GM12891 (cell line): ENCODE data around the gene ZNF792.

Experiments
- PAX5 ChIP-seq: IDR thresholded peaks from 2 replicates; pipeline ENCODE4 v1.6.1; 2011; ENCODE audit warnings: low read length, moderate library complexity, mild to moderate bottlenecking; ENCODE audit not compliant: insufficient read depth, severe bottlenecking
- POLR2A ChIP-seq: IDR thresholded peaks from 2 replicates; pipeline ENCODE4 v1.6.1; 2011; ENCODE audit warnings: low read depth, low read length, control low read depth
- POLR2AphosphoS5 ChIP-seq: IDR thresholded peaks from 2 replicates; pipeline ENCODE4 v1.6.1; 2011; ENCODE audit warnings: low read depth, low read length, control low read depth
- POU2F2 ChIP-seq: IDR thresholded peaks from 2 replicates; pipeline ENCODE4 v1.6.1; 2011; ENCODE audit warnings: low read depth, mild to moderate bottlenecking, control low read depth, low read length, moderate library complexity
- SPI1 ChIP-seq: IDR thresholded peaks from 2 replicates; pipeline ENCODE4 v1.6.1; 2011; ENCODE audit warnings: low read depth, low read length, control low read depth
- TAF1 ChIP-seq: IDR thresholded peaks from 2 replicates; pipeline ENCODE4 v1.6.1; 2011; ENCODE audit warnings: low read depth, low read length, control low read depth

DNA sequence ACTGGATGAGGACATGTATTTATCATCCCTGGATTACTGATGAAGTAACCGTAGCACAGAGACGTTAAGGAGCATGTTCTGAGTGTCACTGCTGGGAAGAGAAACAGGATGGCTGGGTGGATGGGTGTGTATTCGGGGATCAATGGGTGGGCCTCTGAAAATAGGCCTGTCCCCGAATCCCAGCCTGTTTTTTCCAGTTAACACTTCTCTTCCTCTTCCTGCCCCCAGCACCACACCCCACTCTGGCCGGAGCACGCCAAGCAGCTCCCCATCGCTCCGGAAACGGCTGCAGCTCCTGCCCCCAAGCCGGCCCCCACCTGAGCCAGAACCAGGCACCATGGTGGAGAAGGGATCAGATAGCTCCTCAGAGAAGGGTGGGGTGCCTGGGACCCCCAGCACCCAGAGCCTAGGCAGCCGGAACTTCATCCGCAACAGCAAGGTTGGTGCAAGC, 44.9 kb upstream of the ZNF792 start:
- TF ChIP-seq POLR2A (no peak), POLR2AphosphoS5 (no peak), TAF1 (no peak), SPI1 (no peak), POU2F2 (no peak), PAX5 (no peak)
